Liver (tissue), 3 donors: Measurements from ENCODE around the gene ETNK1.

ENCODE experiments used
- EGR1 ChIP-seq, 2 donors: IDR thresholded peaks; 2 replicates each; pipeline ENCODE4 v1.6.1; 2016 to 2018; ENCODE audit warnings: antibody characterized with exemption in 2 of 2, low read depth in 2 of 2
- GABPA ChIP-seq, 2 donors: IDR thresholded peaks in 1 of 2; conservative IDR thresholded peaks in 1 of 2; 2 replicates each; pipeline ENCODE4 v1.6.1; 2016; ENCODE audit warnings: antibody characterized with exemption in 2 of 2, mild to moderate bottlenecking in 1 of 2, moderate library complexity in 1 of 2
- HNF4A ChIP-seq, 2 donors: conservative IDR thresholded peaks; 2 replicates each; pipeline ENCODE4 v1.6.1; 2016; ENCODE audit warnings: antibody characterized with exemption in 2 of 2, mild to moderate bottlenecking in 2 of 2
- HNF4G ChIP-seq: IDR thresholded peaks from 2 replicates; pipeline ENCODE4 v1.6.1; 2016; ENCODE audit warnings: antibody characterized with exemption
- JUND ChIP-seq, 2 donors: IDR thresholded peaks; 2 replicates each; pipeline ENCODE4 v1.6.1; 2016; ENCODE audit warnings: antibody characterized with exemption in 2 of 2
- MAX ChIP-seq: IDR thresholded peaks from 2 replicates; pipeline ENCODE4 v1.6.1; 2016; ENCODE audit warnings: antibody characterized with exemption
- NR2F2 ChIP-seq: IDR thresholded peaks from 2 replicates; pipeline ENCODE4 v1.6.1; 2016; ENCODE audit warnings: antibody characterized with exemption
- RAD21 ChIP-seq, 2 donors: IDR thresholded peaks; 2 replicates each; pipeline ENCODE4 v1.6.1; 2016; ENCODE audit warnings: antibody characterized with exemption in 2 of 2, mild to moderate bottlenecking in 2 of 2
- REST ChIP-seq: IDR thresholded peaks from 2 replicates; pipeline ENCODE4 v1.6.1; 2016; ENCODE audit warnings: antibody characterized with exemption, mild to moderate bottlenecking
- ZBTB33 ChIP-seq: IDR thresholded peaks from 2 replicates; pipeline ENCODE4 v1.6.1; 2016; ENCODE audit warnings: antibody characterized with exemption
- TF ChIP-seq, protein P1 (sequence below): fragments of 150-350 bp; IDR thresholded peaks from 2 replicates; pipeline ENCODE4 v1.5.1; 2017; ENCODE audit warnings: improper control_type of control experiment, low read depth, low read length; ENCODE audit not compliant: missing input control
- donor health status: healthy.
- donor health status: healthy.

DNA sequence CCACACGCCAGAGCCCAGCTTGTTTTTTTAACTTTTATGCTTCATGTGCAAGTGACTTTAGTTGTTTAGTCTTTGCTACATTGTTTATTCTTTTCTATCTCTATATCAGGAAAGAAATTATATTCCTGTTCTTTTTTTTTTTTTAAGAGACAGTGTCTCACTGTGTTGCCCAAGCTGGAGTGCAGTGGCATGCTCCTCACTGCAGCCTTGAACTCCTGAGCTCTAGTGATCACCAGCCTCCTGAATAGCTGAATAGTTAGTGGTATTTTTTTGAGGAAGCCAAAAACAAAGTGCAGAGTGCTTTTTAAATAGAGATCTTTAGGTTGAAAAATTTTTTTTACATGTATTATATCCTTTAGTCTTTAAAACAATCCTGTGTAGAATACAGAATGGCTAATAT, 58.2 kb downstream of the ETNK1 start:
- TF ChIP-seq, protein P1, sequence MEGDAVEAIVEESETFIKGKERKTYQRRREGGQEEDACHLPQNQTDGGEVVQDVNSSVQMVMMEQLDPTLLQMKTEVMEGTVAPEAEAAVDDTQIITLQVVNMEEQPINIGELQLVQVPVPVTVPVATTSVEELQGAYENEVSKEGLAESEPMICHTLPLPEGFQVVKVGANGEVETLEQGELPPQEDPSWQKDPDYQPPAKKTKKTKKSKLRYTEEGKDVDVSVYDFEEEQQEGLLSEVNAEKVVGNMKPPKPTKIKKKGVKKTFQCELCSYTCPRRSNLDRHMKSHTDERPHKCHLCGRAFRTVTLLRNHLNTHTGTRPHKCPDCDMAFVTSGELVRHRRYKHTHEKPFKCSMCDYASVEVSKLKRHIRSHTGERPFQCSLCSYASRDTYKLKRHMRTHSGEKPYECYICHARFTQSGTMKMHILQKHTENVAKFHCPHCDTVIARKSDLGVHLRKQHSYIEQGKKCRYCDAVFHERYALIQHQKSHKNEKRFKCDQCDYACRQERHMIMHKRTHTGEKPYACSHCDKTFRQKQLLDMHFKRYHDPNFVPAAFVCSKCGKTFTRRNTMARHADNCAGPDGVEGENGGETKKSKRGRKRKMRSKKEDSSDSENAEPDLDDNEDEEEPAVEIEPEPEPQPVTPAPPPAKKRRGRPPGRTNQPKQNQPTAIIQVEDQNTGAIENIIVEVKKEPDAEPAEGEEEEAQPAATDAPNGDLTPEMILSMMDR: no peak
- TF ChIP-seq GABPA (IDR thresholded peaks at IDR 0.05 in 1 of 2, conservative IDR thresholded peaks at IDR 0.05 in 1 of 2): no peak
- no peak for TF ChIP-seq ZBTB33
- TF ChIP-seq HNF4G: no peak
- TF ChIP-seq MAX: no peak
- TF ChIP-seq JUND (IDR thresholded peaks at IDR 0.05): no peak
- TF ChIP-seq REST: no peak
- TF ChIP-seq RAD21 (IDR thresholded peaks at IDR 0.05): no peak
- TF ChIP-seq HNF4A (conservative IDR thresholded peaks at IDR 0.05): no peak
- TF ChIP-seq EGR1 (IDR thresholded peaks at IDR 0.05; ENCODE audit: low read depth in 2 of 2): no peak
- TF ChIP-seq NR2F2: no peak
